Stimulated activated CD8-positive, alpha-beta memory T cell treated with anti-CD3 and anti-CD28 coated beads, Interleukin-15, amount 100 ng/mL, for 4 hours (primary cell): ENCODE results near the gene OR10S1.
"Not testable (repeated sequence)": the region's sequence is repeated elsewhere in the genome, so short reads cannot be mapped to it uniquely, and the experiment has no call there.

Experiments
- DNase-seq, 2 donors: peaks; one replicate each; pipeline ENCODE4 v3.0.0-alpha.2; 2020; ENCODE audit warnings: low read depth in 2 of 2

Gene OR10S1

GRCh38 chr11:123977731-123978347 is at the start of gene OR10S1:
Gene OR10S1 (minus strand): TSS chr11:123977781. CDS start chr11:123977664, 117 bp downstream.
- DNase-seq: no peak

- DNase-seq: no peak
Observed at GRCh38 chr11:124026498-124026897, 48.9 kb upstream of the OR10S1 start, which contains the start of gene OR10G8. Gene OR10G8 (plus strand): TSS chr11:124026798. CDS start chr11:124029623, 2,825 bp downstream.

- not testable (repeated sequence) for DNase-seq
Observed at GRCh38 chr11:124015837-124016236, 38.3 kb upstream of the OR10S1 start.

GRCh38 chr11:124012697-124013096 is 35.1 kb upstream of the OR10S1 start, which contains the start of gene OR10G4:
Gene OR10G4 (plus strand): TSS chr11:124012997. CDS start chr11:124015575, 2,578 bp downstream.
- DNase-seq: no peak

- no peak for DNase-seq
Observed at GRCh38 chr11:123995119-123995518, 17.5 kb upstream of the OR10S1 start, which contains the start of gene OR10G6. Gene OR10G6 (minus strand): TSS chr11:123995161. CDS start chr11:123995161, 0 bp downstream.

- DNase-seq: no peak
Observed at GRCh38 chr11:123979311-123979710, 1.7 kb upstream of the OR10S1 start.

- no peak for DNase-seq
Observed at GRCh38 chr11:123976770-123977560, 616 bp downstream of the OR10S1 start.

- DNase-seq: no peak
Observed at GRCh38 chr11:123973816-123974215, 3.8 kb downstream of the OR10S1 start.

- no peak for DNase-seq
Observed at GRCh38 chr11:123956752-123957151, 20.8 kb downstream of the OR10S1 start.

GRCh38 chr11:123945132-123945531 is 32.4 kb downstream of the OR10S1 start:
- no peak for DNase-seq

- no peak for DNase-seq
Observed at GRCh38 chr11:123943738-123944137, 33.8 kb downstream of the OR10S1 start, which contains the start of gene OR6T1. Gene OR6T1 (minus strand): TSS chr11:123943838. CDS start chr11:123943838, 0 bp downstream.

GRCh38 chr11:123942413-123942812 is 35.2 kb downstream of the OR10S1 start:
- no peak for DNase-seq

- no peak for DNase-seq
Observed at GRCh38 chr11:123939317-123939716, 38.3 kb downstream of the OR10S1 start, which contains the start of gene OR4D5. Gene OR4D5 (plus strand): TSS chr11:123939617. CDS start chr11:123939617, 0 bp downstream.
